Liver (tissue), 9 donors: ENCODE measurements around the gene AKT3. TPM values are rescaled to one million over a fixed set of nuclear protein-coding genes. Genes with fewer than 3 reads are reported as not detected.

Experiments used
- DNase-seq: peaks from one replicate; pipeline ENCODE4 v3.0.0-alpha.2; 2017; ENCODE audit warnings: low spot score
- H3K27ac ChIP-seq, 2 donors: one replicate each; pipeline ENCODE4 v1.7.0; 2013; ENCODE audit warnings: inconsistent platforms in 2 of 2, low read length in 2 of 2, control low read depth in 1 of 2, low read depth in 1 of 2, mild to moderate bottlenecking in 1 of 2
- H3K27me3 ChIP-seq, 4 donors: one replicate each; pipeline versions ENCODE4 v1.6.1 to v1.7.0; 2013; ENCODE audit warnings: low read length in 3 of 4, inconsistent platforms in 1 of 4, mild to moderate bottlenecking in 1 of 4, moderate library complexity in 1 of 4; ENCODE audit not compliant: control insufficient read depth in 4 of 4, insufficient read depth in 4 of 4
- H3K36me3 ChIP-seq, 4 donors: one replicate each; pipeline versions ENCODE4 v1.6.1 to v1.7.0; 2013; ENCODE audit warnings: low read length in 3 of 4, mild to moderate bottlenecking in 3 of 4, low read depth in 1 of 4, moderate library complexity in 1 of 4; ENCODE audit not compliant: control insufficient read depth in 4 of 4, insufficient read depth in 3 of 4
- H3K4me1 ChIP-seq, 4 donors: one replicate each; pipeline versions ENCODE4 v1.6.1 to v1.7.0; 2013; ENCODE audit warnings: low read length in 3 of 4, mild to moderate bottlenecking in 3 of 4, moderate library complexity in 1 of 4; ENCODE audit not compliant: control insufficient read depth in 4 of 4, insufficient read depth in 4 of 4
- H3K4me3 ChIP-seq, 3 donors: one replicate each; pipeline versions ENCODE4 v1.6.1 to v1.7.0; 2013; ENCODE audit warnings: low read length in 3 of 3, control low read depth in 1 of 3, low read depth in 1 of 3, mild to moderate bottlenecking in 1 of 3
- H3K9ac ChIP-seq, 2 donors: one replicate each; pipeline ENCODE4 v1.7.0; 2013; ENCODE audit warnings: low read length in 2 of 2, mild to moderate bottlenecking in 2 of 2, moderate library complexity in 2 of 2, control low read depth in 1 of 2, low read depth in 1 of 2
- H3K9me3 ChIP-seq, 4 donors: one replicate each; pipeline versions ENCODE4 v1.6.1 to v1.7.0; 2013; ENCODE audit warnings: low read length in 3 of 4; ENCODE audit not compliant: control insufficient read depth in 4 of 4
- EGR1 ChIP-seq, 2 donors: IDR thresholded peaks; 2 replicates each; pipeline ENCODE4 v1.6.1; 2016 to 2018; ENCODE audit warnings: antibody characterized with exemption in 2 of 2, low read depth in 2 of 2
- FOXA1 ChIP-seq: IDR thresholded peaks from 2 replicates; pipeline ENCODE4 v1.6.1; 2016; ENCODE audit warnings: antibody characterized with exemption
- FOXA2 ChIP-seq: IDR thresholded peaks from 2 replicates; pipeline ENCODE4 v1.6.1; 2016; ENCODE audit warnings: antibody characterized with exemption
- GABPA ChIP-seq, 2 donors: IDR thresholded peaks in 1 of 2; conservative IDR thresholded peaks in 1 of 2; 2 replicates each; pipeline ENCODE4 v1.6.1; 2016; ENCODE audit warnings: antibody characterized with exemption in 2 of 2, mild to moderate bottlenecking in 1 of 2, moderate library complexity in 1 of 2
- HNF4A ChIP-seq, 2 donors: conservative IDR thresholded peaks; 2 replicates each; pipeline ENCODE4 v1.6.1; 2016; ENCODE audit warnings: antibody characterized with exemption in 2 of 2, mild to moderate bottlenecking in 2 of 2
- HNF4G ChIP-seq: IDR thresholded peaks from 2 replicates; pipeline ENCODE4 v1.6.1; 2016; ENCODE audit warnings: antibody characterized with exemption
- JUND ChIP-seq, 2 donors: IDR thresholded peaks; 2 replicates each; pipeline ENCODE4 v1.6.1; 2016; ENCODE audit warnings: antibody characterized with exemption in 2 of 2
- NR2F2 ChIP-seq: IDR thresholded peaks from 2 replicates; pipeline ENCODE4 v1.6.1; 2016; ENCODE audit warnings: antibody characterized with exemption
- RXRA ChIP-seq, 2 donors: IDR thresholded peaks; 2 replicates each; pipeline ENCODE4 v1.6.1; 2017 to 2018; ENCODE audit warnings: antibody characterized with exemption in 2 of 2, mild to moderate bottlenecking in 1 of 2
- SP1 ChIP-seq: IDR thresholded peaks from 2 replicates; pipeline ENCODE4 v1.6.1; 2018; ENCODE audit warnings: antibody characterized with exemption, mild to moderate bottlenecking
- TAF1 ChIP-seq: conservative IDR thresholded peaks from 2 replicates; pipeline ENCODE4 v1.6.1; 2016; ENCODE audit warnings: antibody characterized with exemption, mild to moderate bottlenecking
- YY1 ChIP-seq: IDR thresholded peaks from 2 replicates; pipeline ENCODE4 v1.6.1; 2016; ENCODE audit warnings: antibody characterized with exemption, mild to moderate bottlenecking
- ZBTB33 ChIP-seq: IDR thresholded peaks from 2 replicates; pipeline ENCODE4 v1.6.1; 2016; ENCODE audit warnings: antibody characterized with exemption
- WGBS: extraction: QIAGEN DNeasy Blood & Tissue Kit; methylation state at CpG from one replicate; pipeline ENCODE4 v1.1.7; 2013; 5-methylcytosine and 5-hydroxymethylcytosine counted together
- polyA plus RNA-seq, 2 donors: library from polyadenylated mRNA; stranded (reverse) in 1 of 2; unstranded in 1 of 2; fragments of 200-250 nt in 1 of 2; fragments of >200 nt in 1 of 2; fragmentation: Nextera tagmentation in 1 of 2; extraction: Ambion mirVana in 1 of 2; gene quantifications; one replicate each; pipeline versions ENCODE4 v1.2.1 to v1.2.3, GENCODE V29; 2013 to 2015
- total RNA-seq, 2 donors: library from RNA; depleted of rRNA; stranded (reverse); fragments of >200 nt; gene quantifications; one replicate each; pipeline ENCODE4 v1.2.3, GENCODE V29; 2014
- TF ChIP-seq, protein P1 (sequence below): IDR thresholded peaks from 2 replicates; pipeline ENCODE4 v1.6.1; 2016; ENCODE audit warnings: antibody characterized with exemption, mild to moderate bottlenecking
- TF ChIP-seq, protein P2 (sequence below): IDR thresholded peaks from 2 replicates; pipeline ENCODE4 v1.6.1; 2016; ENCODE audit warnings: antibody characterized with exemption
- donor health status: healthy.
- donor health status: healthy.
- donor health status: healthy.
- donor health status: healthy.
- donor health status: healthy.

AKT3 gene
- total and polyA plus RNA-seq, 4 donors, result 1.7 to 7.6 (median 2.8) TPM

GRCh38 chr1:243609698-243610097, 240.3 kb downstream of the AKT3 start:
- Histone ChIP-seq H3K36me3 (peaks cover 0 to 4% (median 0%) of the 10 kb centered on the region in 4 donors), H3K4me1 (no peaks in the 10 kb centered on the region), H3K9me3 (no peaks in the 10 kb centered on the region), H3K27ac (no peak overlapping the region), H3K27me3 (no peaks in the 10 kb centered on the region), H3K4me3 (no peak overlapping the region), H3K9ac (no peak overlapping the region)
- no peak for DNase-seq
- 92% methylated on average over 2 of the region's 2 CpGs for WGBS
- TF ChIP-seq ZBTB33 (no peak), HNF4G (no peak)

- peaks cover 0 to 4% (median 0%) of the 10 kb centered on the region in 4 donors for H3K36me3 ChIP-seq
- TF ChIP-seq GABPA (IDR thresholded peaks at IDR 0.05 in 1 of 2, conservative IDR thresholded peaks at IDR 0.05 in 1 of 2) (no peak), YY1 (no peak), SP1 (no peak), EGR1 (IDR thresholded peaks at IDR 0.05; ENCODE audit: low read depth in 2 of 2) (no peak), NR2F2 (no peak), HNF4A (conservative IDR thresholded peaks at IDR 0.05) (no peak), FOXA2 (no peak), RXRA (IDR thresholded peaks at IDR 0.05) (no peak)
- H3K4me3 ChIP-seq, result no peak overlapping the region
- H3K27ac ChIP-seq, result no peak overlapping the region
- H3K4me1 ChIP-seq, result no peaks in the 10 kb centered on the region
- no peak overlapping the region for H3K9ac ChIP-seq
- DNase-seq, result no peak
- 88% methylated on average over 2 of the region's 2 CpGs for WGBS
- no peaks in the 10 kb centered on the region for H3K27me3 ChIP-seq
- peaks cover 2 to 7% (median 2%) of the 10 kb centered on the region in 4 donors for H3K9me3 ChIP-seq
Observed at GRCh38 chr1:243605604-243606003, 244.4 kb downstream of the AKT3 start.

DNA sequence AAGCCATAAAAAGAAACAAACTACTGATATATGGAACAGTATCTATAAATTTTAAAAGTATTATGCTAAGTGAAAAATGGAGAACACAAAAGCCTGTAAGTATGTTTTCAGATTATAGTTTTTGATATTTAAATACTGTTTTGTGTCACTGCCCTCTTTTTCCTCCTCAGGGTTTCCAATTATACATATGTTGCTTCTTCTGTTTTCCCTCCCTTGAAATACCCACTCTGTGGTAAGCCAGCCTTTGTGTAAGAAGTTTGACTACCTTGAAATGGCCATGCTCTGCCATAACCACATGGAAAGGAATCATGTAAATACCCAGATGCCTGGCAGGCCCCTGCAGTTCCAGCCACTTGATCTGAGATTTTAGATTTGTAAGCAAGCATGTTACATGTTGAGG, 248.3 kb downstream of the AKT3 start:
- H3K4me1 ChIP-seq, result no peaks in the 10 kb centered on the region
- no peak overlapping the region for H3K9ac ChIP-seq
- no peak for TF ChIP-seq RXRA (IDR thresholded peaks at IDR 0.05)
- TF ChIP-seq TAF1, result no peak
- TF ChIP-seq FOXA2, result no peak
- H3K9me3 ChIP-seq, result peaks cover 2 to 7% (median 2%) of the 10 kb centered on the region in 4 donors
- no peak overlapping the region for H3K4me3 ChIP-seq
- H3K36me3 ChIP-seq, result no peaks in the 10 kb centered on the region
- no peak overlapping the region for H3K27ac ChIP-seq
- no peak for DNase-seq
- H3K27me3 ChIP-seq, result no peaks in the 10 kb centered on the region

GRCh38 chr1:243598433-243598832, 251.6 kb downstream of the AKT3 start:
- Histone ChIP-seq H3K27me3 (no peaks in the 10 kb centered on the region), H3K27ac (no peak overlapping the region), H3K36me3 (no peaks in the 10 kb centered on the region), H3K9ac (no peak overlapping the region), H3K4me1 (no peaks in the 10 kb centered on the region), H3K4me3 (no peak overlapping the region), H3K9me3 (peaks cover 2 to 7% (median 2%) of the 10 kb centered on the region in 4 donors)
- no peak for DNase-seq
- WGBS, result 70% methylated on average over 2 of the region's 2 CpGs
- TF ChIP-seq HNF4G (no peak), HNF4A (conservative IDR thresholded peaks at IDR 0.05) (no peak), SP1 (no peak), JUND (IDR thresholded peaks at IDR 0.05) (no peak), YY1 (no peak), FOXA2 (no peak), FOXA1 (no peak), TAF1 (no peak), NR2F2 (no peak), RXRA (IDR thresholded peaks at IDR 0.05) (no peak), ZBTB33 (no peak), GABPA (IDR thresholded peaks at IDR 0.05 in 1 of 2, conservative IDR thresholded peaks at IDR 0.05 in 1 of 2) (no peak)
- TF ChIP-seq, protein P1, sequence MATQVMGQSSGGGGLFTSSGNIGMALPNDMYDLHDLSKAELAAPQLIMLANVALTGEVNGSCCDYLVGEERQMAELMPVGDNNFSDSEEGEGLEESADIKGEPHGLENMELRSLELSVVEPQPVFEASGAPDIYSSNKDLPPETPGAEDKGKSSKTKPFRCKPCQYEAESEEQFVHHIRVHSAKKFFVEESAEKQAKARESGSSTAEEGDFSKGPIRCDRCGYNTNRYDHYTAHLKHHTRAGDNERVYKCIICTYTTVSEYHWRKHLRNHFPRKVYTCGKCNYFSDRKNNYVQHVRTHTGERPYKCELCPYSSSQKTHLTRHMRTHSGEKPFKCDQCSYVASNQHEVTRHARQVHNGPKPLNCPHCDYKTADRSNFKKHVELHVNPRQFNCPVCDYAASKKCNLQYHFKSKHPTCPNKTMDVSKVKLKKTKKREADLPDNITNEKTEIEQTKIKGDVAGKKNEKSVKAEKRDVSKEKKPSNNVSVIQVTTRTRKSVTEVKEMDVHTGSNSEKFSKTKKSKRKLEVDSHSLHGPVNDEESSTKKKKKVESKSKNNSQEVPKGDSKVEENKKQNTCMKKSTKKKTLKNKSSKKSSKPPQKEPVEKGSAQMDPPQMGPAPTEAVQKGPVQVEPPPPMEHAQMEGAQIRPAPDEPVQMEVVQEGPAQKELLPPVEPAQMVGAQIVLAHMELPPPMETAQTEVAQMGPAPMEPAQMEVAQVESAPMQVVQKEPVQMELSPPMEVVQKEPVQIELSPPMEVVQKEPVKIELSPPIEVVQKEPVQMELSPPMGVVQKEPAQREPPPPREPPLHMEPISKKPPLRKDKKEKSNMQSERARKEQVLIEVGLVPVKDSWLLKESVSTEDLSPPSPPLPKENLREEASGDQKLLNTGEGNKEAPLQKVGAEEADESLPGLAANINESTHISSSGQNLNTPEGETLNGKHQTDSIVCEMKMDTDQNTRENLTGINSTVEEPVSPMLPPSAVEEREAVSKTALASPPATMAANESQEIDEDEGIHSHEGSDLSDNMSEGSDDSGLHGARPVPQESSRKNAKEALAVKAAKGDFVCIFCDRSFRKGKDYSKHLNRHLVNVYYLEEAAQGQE, result no peak
- TF ChIP-seq, protein P2, sequence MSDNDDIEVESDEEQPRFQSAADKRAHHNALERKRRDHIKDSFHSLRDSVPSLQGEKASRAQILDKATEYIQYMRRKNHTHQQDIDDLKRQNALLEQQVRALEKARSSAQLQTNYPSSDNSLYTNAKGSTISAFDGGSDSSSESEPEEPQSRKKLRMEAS, result no peak
